H1 (cell line): ENCODE data around the gene NELFA. TPM values are rescaled to one million over a fixed set of nuclear protein-coding genes. Genes with fewer than 3 reads are reported as not detected.
A peak's percentile ranks its signal among the peaks of the same experiment; 100 is the strongest.

Experiments
- CTCF ChIA-PET: fragments of 300-600 bp; sonication (Branson Sonifier 250); formaldehyde crosslinking; loops from one replicate; lab custom pipeline; 2021; ENCODE audit not compliant: partially characterized antibody; lab: Charles Lee
- POLR2A ChIA-PET: fragments of 300-600 bp; sonication (Branson Sonifier 250); formaldehyde crosslinking; loops from one replicate; lab custom pipeline; 2021; ENCODE audit warnings: inconsistent platforms; ENCODE audit not compliant: partially characterized antibody; lab: Charles Lee
- DNase-seq, 2 experiments: peaks; one replicate each; pipeline versions ENCODE4 v3.0.0 to v3.0.0-alpha.2; 2010 to 2022; ENCODE audit warnings: low spot score in 2 of 2, low read depth in 1 of 2, mixed read lengths in 1 of 2
- FAIRE-seq: peaks from 2 replicates; lab custom pipeline; 2011; peaks lifted over from hg19 to GRCh38; lab: Jason Lieb, UNC
- H2AFZ ChIP-seq: 2 replicates; pipeline ENCODE4 v1.8.1; 2012; ENCODE audit warnings: low read length, inconsistent platforms
- H2AK5ac ChIP-seq: 2 replicates; pipeline ENCODE4 v1.6.1; 2013; ENCODE audit warnings: low read depth, low read length
- H2BK120ac ChIP-seq: replicated peaks from 2 replicates; pipeline ENCODE3; 2013; ENCODE audit warnings: low read depth, low read length, inconsistent platforms
- H2BK12ac ChIP-seq: 2 replicates; pipeline ENCODE4 v1.6.1; 2013; ENCODE audit warnings: low read depth, low read length
- H2BK15ac ChIP-seq: 2 replicates; pipeline ENCODE4 v1.6.1; 2013; ENCODE audit warnings: low read length
- H2BK20ac ChIP-seq: 2 replicates; pipeline ENCODE4 v1.6.1; 2013; ENCODE audit warnings: low read length
- H2BK5ac ChIP-seq: 2 replicates; pipeline ENCODE4 v1.6.1; 2013; ENCODE audit warnings: low read depth, low read length
- H3K14ac ChIP-seq: 2 replicates; pipeline ENCODE4 v1.6.1; 2013; ENCODE audit warnings: inconsistent platforms; ENCODE audit not compliant: insufficient read length
- H3K18ac ChIP-seq: 2 replicates; pipeline ENCODE4 v1.6.1; 2013; ENCODE audit warnings: low read length; ENCODE audit errors: extremely low read depth
- H3K23ac ChIP-seq: 2 replicates; pipeline ENCODE4 v1.6.1; 2013; ENCODE audit warnings: inconsistent platforms; ENCODE audit not compliant: insufficient read length
- H3K23me2 ChIP-seq: 2 replicates; pipeline ENCODE4 v1.6.1; 2013; ENCODE audit warnings: low read depth, low read length
- H3K27ac ChIP-seq: 2 replicates; pipeline ENCODE4 v1.6.1; 2011; ENCODE audit warnings: low read depth, low read length, inconsistent platforms
- H3K27me3 ChIP-seq, 4 experiments: replicated peaks in 1 of 4; 1 replicate in 1 of 4; 2 replicates in 3 of 4; pipeline versions ENCODE4 v1.6.1 to v1.8.1; 2011 to 2013; ENCODE audit warnings: low read length in 3 of 4, mild to moderate bottlenecking in 3 of 4, inconsistent platforms in 2 of 4, mixed read lengths in 2 of 4, moderate library complexity in 1 of 4; ENCODE audit not compliant: control insufficient read depth in 3 of 4, insufficient read depth in 3 of 4; ENCODE audit errors: extremely low read depth in 1 of 4
- H3K36me3 ChIP-seq, 4 experiments: 2 replicates each; pipeline versions ENCODE4 v1.6.1 to v1.8.1; 2011 to 2013; ENCODE audit warnings: mild to moderate bottlenecking in 4 of 4, low read length in 3 of 4, moderate library complexity in 2 of 4, control low read depth in 1 of 4, inconsistent platforms in 1 of 4; ENCODE audit not compliant: insufficient read depth in 4 of 4, control insufficient read depth in 2 of 4
- H3K4ac ChIP-seq: replicated peaks from 2 replicates; pipeline ENCODE3; 2013; ENCODE audit warnings: low read length, low read depth, mixed read lengths, inconsistent platforms; ENCODE audit not compliant: insufficient read length
- H3K4me1 ChIP-seq, 4 experiments: replicated peaks in 1 of 4; 1 replicate in 1 of 4; 2 replicates in 3 of 4; pipeline versions ENCODE4 v1.6.1 to v1.8.1; 2011 to 2013; ENCODE audit warnings: low read length in 3 of 4, inconsistent platforms in 2 of 4, mixed read lengths in 1 of 4; ENCODE audit not compliant: insufficient read depth in 4 of 4, control insufficient read depth in 3 of 4
- H3K4me2 ChIP-seq, 2 experiments: 2 replicates each; pipeline versions ENCODE4 v1.6.1 to v1.8.1; 2011 to 2013; ENCODE audit warnings: low read depth in 2 of 2, low read length in 2 of 2, control low read depth in 1 of 2, inconsistent platforms in 1 of 2, mild to moderate bottlenecking in 1 of 2; ENCODE audit not compliant: insufficient read depth in 1 of 2
- H3K4me3 ChIP-seq, 4 experiments: fragments of 200-600, 300-600 bp in 1 of 4; sonication (generic), shearing (Covaris generic), sonication (Bioruptor Twin) in 1 of 4; 2 replicates each; pipeline versions ENCODE4 v1.5.1 to v1.8.1; 2011 to 2016; ENCODE audit warnings: low read length in 4 of 4, low read depth in 3 of 4, control low read depth in 2 of 4, inconsistent platforms in 2 of 4, mild to moderate bottlenecking in 2 of 4, mixed read lengths in 1 of 4, moderate library complexity in 1 of 4; ENCODE audit not compliant: insufficient read depth in 2 of 4; ENCODE audit errors: extremely low read depth in 1 of 4
- H3K56ac ChIP-seq: replicated peaks from 2 replicates; pipeline ENCODE3; 2013; ENCODE audit warnings: low read depth, mild to moderate bottlenecking, mixed read lengths, low read length, inconsistent platforms; ENCODE audit not compliant: insufficient read length
- H3K79me1 ChIP-seq: 2 replicates; pipeline ENCODE4 v1.6.1; 2013; ENCODE audit warnings: low read depth, low read length, control low read depth
- H3K79me2 ChIP-seq, 2 experiments: 2 replicates each; pipeline versions ENCODE4 v1.6.1 to v1.8.1; 2012 to 2013; ENCODE audit warnings: low read length in 2 of 2, mild to moderate bottlenecking in 2 of 2, inconsistent platforms in 1 of 2; ENCODE audit not compliant: insufficient read depth in 2 of 2, control insufficient read depth in 1 of 2
- H3K9ac ChIP-seq, 4 experiments: replicated peaks in 1 of 4; 1 replicate in 1 of 4; 2 replicates in 3 of 4; pipeline versions ENCODE4 v1.6.1 to v1.8.1; 2011 to 2013; ENCODE audit warnings: low read depth in 3 of 4, low read length in 3 of 4, control low read depth in 2 of 4, mild to moderate bottlenecking in 2 of 4, moderate library complexity in 2 of 4, inconsistent platforms in 1 of 4; ENCODE audit errors: extremely low read depth in 1 of 4
- H3K9me3 ChIP-seq, 2 experiments: 2 replicates each; pipeline versions ENCODE4 v1.6.1 to v1.8.1; 2012 to 2013; ENCODE audit warnings: mild to moderate bottlenecking in 2 of 2, moderate library complexity in 2 of 2, control low read depth in 1 of 2, inconsistent platforms in 1 of 2, low read depth in 1 of 2, low read length in 1 of 2, mixed read lengths in 1 of 2; ENCODE audit not compliant: insufficient read depth in 2 of 2
- H4K20me1 ChIP-seq, 2 experiments: replicated peaks in 1 of 2; 2 replicates each; pipeline versions ENCODE3 to v1.8.1; 2011 to 2013; ENCODE audit warnings: inconsistent platforms in 2 of 2, low read length in 2 of 2, mild to moderate bottlenecking in 1 of 2; ENCODE audit not compliant: insufficient read depth in 2 of 2, control insufficient read depth in 1 of 2
- H4K5ac ChIP-seq: 2 replicates; pipeline ENCODE4 v1.6.1; 2013; ENCODE audit warnings: low read length, low read depth, mixed read lengths, inconsistent platforms; ENCODE audit not compliant: insufficient read length
- H4K8ac ChIP-seq: 2 replicates; pipeline ENCODE4 v1.8.0; 2013; ENCODE audit warnings: mild to moderate bottlenecking, moderate library complexity, low read length, inconsistent platforms; ENCODE audit not compliant: insufficient read depth; ENCODE audit errors: extremely low read depth
- H4K91ac ChIP-seq: replicated peaks from 2 replicates; pipeline ENCODE3; 2013; ENCODE audit warnings: low read length, mixed read lengths, inconsistent platforms; ENCODE audit not compliant: insufficient read length
- CEBPB ChIP-seq: IDR thresholded peaks from 2 replicates; pipeline ENCODE4 v1.6.1; 2012; ENCODE audit warnings: low read depth, low read length
- RNF2 ChIP-seq: fragments of 200-900, 300-1000 bp; sonication (generic); IDR thresholded peaks from 2 replicates; pipeline ENCODE4 v1.7.1; 2016; ENCODE audit warnings: borderline replicate concordance, low read depth, mild to moderate bottlenecking, antibody characterized with exemption, low read length; ENCODE audit not compliant: poor library complexity, severe bottlenecking; ENCODE audit errors: missing control alignments
- WGBS, 2 experiments: shearing (Covaris generic) in 1 of 2; methylation state at CpG; one replicate each; pipeline versions ENCODE4 v1.1.6 to v1.1.7; 2013 to 2015; ENCODE audit warnings: low lambda C conversion rate in 2 of 2, mixed read lengths in 2 of 2, inconsistent platforms in 1 of 2, low coverage in 1 of 2, missing lambda C conversion rate in 1 of 2; ENCODE audit not compliant: insufficient replicate concordance in 2 of 2, insufficient coverage in 1 of 2, insufficient read length in 1 of 2; ENCODE audit errors: extremely low coverage in 1 of 2, missing lambda C conversion rate in 1 of 2; 5-methylcytosine and 5-hydroxymethylcytosine counted together
- polyA plus RNA-seq, 7 experiments: library from polyadenylated mRNA; depleted of rRNA in 3 of 7; stranded (reverse) in 5 of 7; unstranded in 2 of 7; fragments of >200 nt in 5 of 7; fragments of 200-250 nt in 2 of 7; gene quantifications; 1 replicate in 5 of 7; 2 replicates in 1 of 7; 4 replicates in 1 of 7; pipeline versions ENCODE4 v1.2.1 to v1.2.3, GENCODE V29; 2011 to 2013; ENCODE audit warnings: missing spikeins in 2 of 7, mixed read lengths in 2 of 7
- total RNA-seq: library from RNA; stranded (reverse); fragmentation: NEBNext Ultra II Directional; extraction: Animal tissue kit (Norgen Biotek cat#: 25700); gene quantifications from 2 replicates; pipeline ENCODE4 v1.2.1, GENCODE V29; 2021
- TF ChIP-seq, protein P1 (sequence below): IDR thresholded peaks from 2 replicates; pipeline ENCODE4 v1.6.1; 2012; ENCODE audit warnings: inconsistent platforms

NELFA gene
- total and polyA plus RNA-seq, 2 of the 8 experiments (the other 6 are each of a cell fraction or from before 2014, with no cell fraction given): 41.8 to 57.5 TPM

DNA sequence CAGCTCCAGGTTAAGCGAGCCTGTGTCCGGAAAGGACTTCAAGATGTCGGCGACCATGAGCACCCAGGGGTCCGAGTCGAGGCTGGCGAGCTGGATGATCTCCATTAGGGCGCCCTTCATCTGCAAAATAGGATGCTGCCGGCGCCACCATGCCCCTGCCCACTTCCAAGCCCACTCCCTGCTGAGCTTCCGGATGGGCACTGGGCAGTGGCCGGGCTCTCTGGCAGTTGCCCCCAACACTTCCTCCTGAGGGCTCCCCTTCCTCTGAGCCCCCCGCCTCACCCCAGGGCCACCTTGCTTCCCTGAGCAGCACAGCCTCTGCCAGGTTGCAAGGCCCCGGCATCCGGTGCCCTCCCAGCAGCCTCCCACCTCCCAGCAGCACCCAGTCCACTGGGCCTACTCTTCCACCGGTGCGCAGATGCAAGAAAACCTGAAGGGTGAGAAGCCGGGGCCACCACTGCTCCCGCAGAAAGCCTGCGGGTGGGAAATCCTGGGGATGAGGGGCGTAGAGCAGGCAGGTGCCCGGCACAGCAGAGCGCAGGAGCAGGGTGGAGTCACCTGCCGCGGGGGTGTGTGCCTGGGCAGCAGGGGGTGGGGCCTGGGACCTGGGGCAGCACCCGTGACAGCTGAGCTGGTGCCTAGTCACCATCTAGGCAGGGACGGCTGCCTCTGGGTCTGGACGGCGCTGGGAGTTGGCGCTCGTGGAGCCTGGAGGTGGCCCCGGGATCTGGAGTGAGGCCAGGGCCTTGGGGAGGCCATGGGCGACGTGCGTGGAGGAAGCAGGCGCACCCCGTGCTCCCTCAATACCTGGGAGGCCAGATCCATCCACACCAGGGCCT, 17.0 kb downstream of the NELFA start:
- H4K20me1 ChIP-seq: peaks cover 14 to 27% of the 10 kb centered on the region in 2 experiments
- H2BK12ac ChIP-seq: no peak overlapping the region
- H3K79me2 ChIP-seq: peaks cover 0 to 57% of the 10 kb centered on the region in 2 experiments
- H2AK5ac ChIP-seq: no peak overlapping the region
- H3K56ac ChIP-seq: no peak overlapping the region
- no peak overlapping the region for H3K23ac ChIP-seq
- no peak for DNase-seq
- CTCF ChIA-PET: interaction anchor here (0.7 to 1.8 kb wide), 6 partner anchors 16 to 196 kb away, joined by 3 to 6 read pairs (median 4); no protein-coding TSS in a partner anchor
- no peak overlapping the region for H3K4me3 ChIP-seq
- no peak overlapping the region for H3K27ac ChIP-seq
- WGBS, 2 experiments: 95% methylated on average over 17 of the region's 37 CpGs; no CpG with 5 or more reads in 1 of the 2 experiments
- H2BK20ac ChIP-seq: no peak overlapping the region
- TF ChIP-seq RNF2 (no peak), CEBPB (no peak)
- TF ChIP-seq, protein P1, sequence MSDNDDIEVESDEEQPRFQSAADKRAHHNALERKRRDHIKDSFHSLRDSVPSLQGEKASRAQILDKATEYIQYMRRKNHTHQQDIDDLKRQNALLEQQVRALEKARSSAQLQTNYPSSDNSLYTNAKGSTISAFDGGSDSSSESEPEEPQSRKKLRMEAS: no peak
- TF ChIP-seq, all 59 proteins: peak for 0
- no peaks in the 10 kb centered on the region for H3K27me3 ChIP-seq
- no peak overlapping the region for H4K91ac ChIP-seq
- H2BK15ac ChIP-seq: no peak overlapping the region
- peaks cover 0 to 5% (median 3%) of the 10 kb centered on the region in 4 experiments; a peak in 2 of 7 replicates for H3K4me1 ChIP-seq
- no peak for FAIRE-seq
- POLR2A ChIA-PET: no interaction called here
- peaks cover 19% of the 10 kb centered on the region for H3K79me1 ChIP-seq
- H3K18ac ChIP-seq: no peak overlapping the region; the same call in 1 of the 2 replicates
- peaks cover 7 to 25% (median 16%) of the 10 kb centered on the region in 4 experiments; a peak in 7 of 8 replicates for H3K36me3 ChIP-seq
- no peak overlapping the region for H3K14ac ChIP-seq
- H2BK120ac ChIP-seq: no peak overlapping the region
- H4K5ac ChIP-seq: peak overlapping the region; percentile 29
- no peak overlapping the region; a peak in 2 of 7 replicates for H3K9ac ChIP-seq
- H3K9me3 ChIP-seq: no peaks in the 10 kb centered on the region
- no peaks in the 10 kb centered on the region for H3K23me2 ChIP-seq
- no peak overlapping the region for H3K4ac ChIP-seq
- H4K8ac ChIP-seq: no peak overlapping the region; the same call in 1 of the 2 replicates
- H3K4me2 ChIP-seq: no peak overlapping the region
- no peak overlapping the region for H2AFZ ChIP-seq
- no peak overlapping the region for H2BK5ac ChIP-seq
